ENCODE data around the gene SDHAF1. TPM values are rescaled to one million over a fixed set of nuclear protein-coding genes. Genes with fewer than 3 reads are reported as not detected.
"Not testable (repeated sequence)": the region's sequence is repeated elsewhere in the genome, so short reads cannot be mapped to it uniquely, and the experiment has no call there.

SDHAF1 gene
- total and polyA plus RNA-seq, 10 donors, result 14.6 to 35.6 (median 24.9) TPM

DNA sequence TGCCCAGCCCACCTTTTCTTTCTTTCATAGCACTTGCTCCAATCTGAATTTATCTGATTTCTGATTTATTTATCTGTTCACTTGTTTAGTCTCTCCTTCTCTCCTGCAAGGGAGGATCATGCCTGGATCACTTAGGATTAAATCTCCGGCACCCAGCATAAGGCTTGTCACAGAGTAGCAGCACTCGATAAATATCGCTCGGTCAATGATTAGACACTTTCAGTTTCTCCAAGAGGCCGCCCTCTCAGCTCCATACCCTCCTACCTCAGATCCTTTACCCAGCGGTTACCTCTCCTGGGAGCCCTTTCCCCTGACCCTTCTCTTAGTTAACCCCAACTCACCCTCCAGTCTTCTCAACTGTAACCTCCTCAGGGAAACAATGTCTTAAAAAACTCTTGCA, 36.3 kb downstream of the SDHAF1 start:
- Histone ChIP-seq H3K4me3 (peak overlapping the region in 1 of 8 donors; percentile 47), H3K27me3 (replicated peaks in 1 of 7) (peaks cover 0 to 16% (median 8%) of the 10 kb centered on the region in 7 donors), H3K27ac (peak overlapping the region in 1 of 8 donors; percentile 70), H3K9me3 (no peaks in the 10 kb centered on the region), H3K36me3 (peaks cover 0 to 45% (median 3%) of the 10 kb centered on the region in 6 donors), H3K4me1 (peaks cover 0 to 14% (median 6%) of the 10 kb centered on the region in 6 donors)
- no peak for DNase-seq
- whole genome bisulfite sequencing, 5 donors, result 80 to 97% (median 88%) methylated on average over 6 of the region's 6 CpGs
- intact Hi-C loops (cut with DNase I; ENCODE audit: low total_unique reads), result no loop called here
- TF ChIP-seq, protein P1, sequence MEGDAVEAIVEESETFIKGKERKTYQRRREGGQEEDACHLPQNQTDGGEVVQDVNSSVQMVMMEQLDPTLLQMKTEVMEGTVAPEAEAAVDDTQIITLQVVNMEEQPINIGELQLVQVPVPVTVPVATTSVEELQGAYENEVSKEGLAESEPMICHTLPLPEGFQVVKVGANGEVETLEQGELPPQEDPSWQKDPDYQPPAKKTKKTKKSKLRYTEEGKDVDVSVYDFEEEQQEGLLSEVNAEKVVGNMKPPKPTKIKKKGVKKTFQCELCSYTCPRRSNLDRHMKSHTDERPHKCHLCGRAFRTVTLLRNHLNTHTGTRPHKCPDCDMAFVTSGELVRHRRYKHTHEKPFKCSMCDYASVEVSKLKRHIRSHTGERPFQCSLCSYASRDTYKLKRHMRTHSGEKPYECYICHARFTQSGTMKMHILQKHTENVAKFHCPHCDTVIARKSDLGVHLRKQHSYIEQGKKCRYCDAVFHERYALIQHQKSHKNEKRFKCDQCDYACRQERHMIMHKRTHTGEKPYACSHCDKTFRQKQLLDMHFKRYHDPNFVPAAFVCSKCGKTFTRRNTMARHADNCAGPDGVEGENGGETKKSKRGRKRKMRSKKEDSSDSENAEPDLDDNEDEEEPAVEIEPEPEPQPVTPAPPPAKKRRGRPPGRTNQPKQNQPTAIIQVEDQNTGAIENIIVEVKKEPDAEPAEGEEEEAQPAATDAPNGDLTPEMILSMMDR (IDR thresholded peaks at IDR 0.05 in 8 of 11, conservative IDR thresholded peaks at IDR 0.05 in 3 of 11), result no peak
- TF ChIP-seq POLR2AphosphoS5 (IDR thresholded peaks at IDR 0.05) (no peak), POLR2A (IDR thresholded peaks at IDR 0.05) (no peak)

DNA sequence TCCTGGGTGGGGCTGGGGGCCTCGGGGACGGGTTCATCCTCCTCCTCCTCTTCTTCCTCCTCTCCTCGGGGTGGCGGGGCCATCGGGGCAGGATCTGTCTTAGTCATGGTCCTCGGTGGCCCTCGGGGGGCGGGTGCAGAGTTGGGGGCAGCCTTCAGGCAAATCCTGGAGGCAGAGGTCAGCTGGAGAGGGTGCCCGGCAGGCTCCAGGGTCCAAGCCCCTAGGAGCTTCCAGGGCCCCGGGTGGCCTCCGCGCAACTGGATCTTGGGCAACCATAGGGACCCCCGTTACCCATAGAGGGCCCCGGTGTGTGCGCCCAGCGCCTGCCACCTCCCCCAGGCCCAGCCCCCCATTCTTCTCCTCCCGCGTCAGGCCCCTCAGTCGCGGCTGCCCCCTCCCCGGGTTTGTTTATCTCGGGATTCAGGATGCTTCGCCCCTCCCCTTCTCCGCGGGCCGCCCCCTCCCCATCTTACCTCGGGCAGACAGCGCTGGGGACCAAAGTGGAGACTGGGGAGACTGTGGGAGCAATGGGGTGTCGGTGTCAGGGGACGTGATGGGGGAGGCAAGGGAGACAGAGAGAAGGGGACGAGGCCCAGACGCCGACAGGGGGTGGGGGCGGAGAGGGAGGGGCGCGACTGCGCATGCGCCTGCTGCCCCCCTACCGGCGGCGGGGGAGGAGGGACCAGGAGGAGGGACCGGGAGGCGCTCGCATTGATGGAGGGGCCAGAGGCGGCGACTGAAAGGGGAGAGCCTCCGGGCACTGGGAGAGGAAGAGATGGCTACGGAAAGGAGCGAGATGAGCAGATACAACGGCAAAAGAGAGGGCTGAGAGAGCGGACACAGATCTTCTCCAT, 37.5 kb downstream of the SDHAF1 start, which contains the start of gene CLIP3:
Gene CLIP3, minus strand, starts transcription at position 623 of the 854 bp plus-strand sequence. Its CDS starts 516 bp downstream, at position 107.
- H3K27ac ChIP-seq, result peak within 1 kb of the TSS in 6 of 8 donors; percentile 17 to 70 (median 55)
- H3K9me3 ChIP-seq, result no peaks in the 10 kb centered on the region
- TF ChIP-seq POLR2A (IDR thresholded peaks at IDR 0.05) (no peak), POLR2AphosphoS5 (IDR thresholded peaks at IDR 0.05) (peak in 2 of 3 donors; percentile 59)
- TF ChIP-seq, protein P1 (IDR thresholded peaks at IDR 0.05 in 8 of 11, conservative IDR thresholded peaks at IDR 0.05 in 3 of 11), result peak in 1 of 11 experiments; percentile 27
- H3K27me3 ChIP-seq (replicated peaks in 1 of 7), result peaks cover 0 to 16% (median 8%) of the 10 kb centered on the region in 7 donors
- H3K36me3 ChIP-seq, result peaks cover 0 to 36% (median 0%) of the 10 kb centered on the region in 6 donors
- peak within 1 kb of the TSS in 7 of 8 donors; percentile 4 to 62 (median 33) for H3K4me3 ChIP-seq
- no peak for DNase-seq
- 5 to 8% (median 8%) methylated on average over 39 to 51 of the region's 51 CpGs for WGBS, 5 donors
- intact Hi-C loops (cut with DNase I; ENCODE audit: low total_unique reads), result no loop called here
- peaks cover 0 to 14% (median 6%) of the 10 kb centered on the region in 6 donors for H3K4me1 ChIP-seq

DNA sequence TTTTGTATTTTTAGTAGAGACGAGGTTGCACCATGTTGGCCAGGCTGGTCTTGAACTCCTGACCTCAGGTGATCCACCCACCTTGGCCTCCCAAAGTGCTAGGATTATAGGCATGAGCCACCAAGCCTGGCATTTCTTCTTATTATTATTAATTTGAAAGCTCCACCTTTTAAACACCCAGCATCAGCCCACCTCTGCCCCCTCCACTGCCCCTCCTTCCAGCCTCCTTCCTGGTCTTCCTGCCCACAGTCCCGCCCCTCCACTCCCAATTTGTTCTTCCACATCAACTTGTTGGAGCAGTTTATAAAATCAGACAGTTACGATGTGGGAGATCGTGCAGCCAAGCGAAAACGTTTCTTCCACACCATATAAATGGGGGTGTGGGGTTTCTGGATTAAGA, 45.5 kb downstream of the SDHAF1 start:
- Histone ChIP-seq H3K27ac (no peak overlapping the region), H3K27me3 (replicated peaks in 1 of 7) (no peaks in the 10 kb centered on the region), H3K9me3 (no peaks in the 10 kb centered on the region), H3K36me3 (peaks cover 0 to 40% (median 13%) of the 10 kb centered on the region in 6 donors), H3K4me3 (no peak overlapping the region), H3K4me1 (peaks cover 0 to 10% (median 0%) of the 10 kb centered on the region in 6 donors)
- intact Hi-C loops (cut with DNase I; ENCODE audit: low total_unique reads), result no loop called here
- 84 to 91% (median 89%) methylated on average over 6 of the region's 6 CpGs for WGBS, 5 donors
- no peak for DNase-seq
- TF ChIP-seq POLR2A (IDR thresholded peaks at IDR 0.05) (no peak), POLR2AphosphoS5 (IDR thresholded peaks at IDR 0.05) (no peak)
- TF ChIP-seq, protein P1 (IDR thresholded peaks at IDR 0.05 in 8 of 11, conservative IDR thresholded peaks at IDR 0.05 in 3 of 11), result no peak

DNA sequence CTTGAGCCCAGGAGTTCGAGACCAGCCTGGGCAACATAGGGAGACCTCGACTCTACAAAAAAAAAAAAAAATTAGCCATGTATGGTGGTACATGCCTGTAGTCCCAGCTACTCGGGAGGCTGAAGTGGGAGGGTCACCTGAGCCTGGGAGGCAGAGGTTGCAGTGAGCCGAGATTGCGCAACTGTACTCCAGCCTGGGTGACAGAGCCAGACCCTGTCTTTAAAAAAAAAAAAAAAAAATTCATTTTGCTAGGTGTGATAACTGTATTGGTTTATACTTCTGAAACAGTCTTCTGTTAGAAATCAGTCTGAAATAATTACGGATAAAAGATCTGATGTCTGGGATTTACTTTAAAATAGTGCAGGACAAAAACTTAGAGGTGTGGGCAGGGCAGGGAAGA, 46.1 kb downstream of the SDHAF1 start:
- H3K4me1 ChIP-seq; intact Hi-C loops (cut with DNase I; ENCODE audit: low total_unique reads); DNase-seq; H3K9me3 ChIP-seq; H3K27me3 ChIP-seq (replicated peaks in 1 of 7); H3K4me3 ChIP-seq: not testable (repeated sequence)
- peaks cover 0 to 43% (median 13%) of the 10 kb centered on the region in 6 donors for H3K36me3 ChIP-seq
- WGBS, 5 donors, result 87 to 95% (median 92%) methylated on average over 6 of the region's 6 CpGs
- H3K27ac ChIP-seq, result peak overlapping the region in 6 of 8 donors; percentile 32 to 71 (median 46)

Measured in spleen (tissue), 11 donors.